Measurements from ENCODE around the gene SP140L. TPM values are rescaled to one million over a fixed set of nuclear protein-coding genes. Genes with fewer than 3 reads are reported as not detected.

Gene SP140L
- total RNA-seq, 2 donors from 2014 or later, result 0.82 to 2.9 TPM

GRCh38 chr2:230317366-230317765 is 9.6 kb upstream of the SP140L start:
- H3K36me3 Mint-ChIP-seq (ENCODE audit: low read depth), result peaks cover 1% of the 10 kb centered on the region
- WGBS, 2 experiments (ENCODE audit: insufficient coverage in 1 of 2, insufficient read length in 1 of 2), result 80 to 100% methylated on average over 1 to 3 of the region's 3 CpGs
- no peak overlapping the region for H3K4me3 Mint-ChIP-seq
- no peaks in the 10 kb centered on the region for H3K4me1 ChIP-seq (ENCODE audit: control insufficient read depth, insufficient read depth, low read length)
- peaks cover 7% of the 10 kb centered on the region for H3K9me3 ChIP-seq (ENCODE audit: control insufficient read depth, low read length)
- DNase-seq, result peak; percentile 37
- H3K9me3 Mint-ChIP-seq, result peaks cover 19% of the 10 kb centered on the region
- TF ChIP-seq CTCF (conservative IDR thresholded peaks at IDR 0.05), result no peak
- H3K4me3 ChIP-seq (ENCODE audit: low read length), result no peak overlapping the region
- no peaks in the 10 kb centered on the region for H3K27me3 ChIP-seq (ENCODE audit: control insufficient read depth, insufficient read depth, low read length, poor library complexity, severe bottlenecking)
- H3K27me3 Mint-ChIP-seq (ENCODE audit: insufficient read depth), result no peaks in the 10 kb centered on the region
- H3K36me3 ChIP-seq (ENCODE audit: control insufficient read depth, insufficient read depth, low read length), result no peaks in the 10 kb centered on the region
- H3K27ac Mint-ChIP-seq, result no peak overlapping the region
- H3K4me1 Mint-ChIP-seq, result no peaks in the 10 kb centered on the region
- H3K27ac ChIP-seq (ENCODE audit: low read depth, low read length), result no peak overlapping the region
- H3K9ac ChIP-seq (ENCODE audit: extremely low read depth, low read length, poor library complexity, severe bottlenecking), result no peak overlapping the region

- Histone ChIP-seq H3K27ac (ENCODE audit: low read depth, low read length) (no peak overlapping the region), H3K9me3 (ENCODE audit: control insufficient read depth, low read length) (peaks cover 14% of the 10 kb centered on the region), H3K4me1 (ENCODE audit: control insufficient read depth, insufficient read depth, low read length) (no peaks in the 10 kb centered on the region), H3K9ac (ENCODE audit: extremely low read depth, low read length, poor library complexity, severe bottlenecking) (no peak overlapping the region), H3K27me3 (ENCODE audit: control insufficient read depth, insufficient read depth, low read length, poor library complexity, severe bottlenecking) (no peaks in the 10 kb centered on the region), H3K4me3 (ENCODE audit: low read length) (no peak overlapping the region), H3K36me3 (ENCODE audit: control insufficient read depth, insufficient read depth, low read length) (no peaks in the 10 kb centered on the region)
- Mint-ChIP-seq H3K27me3 (ENCODE audit: insufficient read depth) (no peaks in the 10 kb centered on the region), H3K4me3 (no peak overlapping the region), H3K4me1 (no peaks in the 10 kb centered on the region), H3K36me3 (ENCODE audit: low read depth) (peaks cover 4% of the 10 kb centered on the region), H3K9me3 (peaks cover 30% of the 10 kb centered on the region), H3K27ac (no peak overlapping the region)
- no peak for TF ChIP-seq CTCF (conservative IDR thresholded peaks at IDR 0.05)
- no peak for DNase-seq
- 67 to 69% methylated on average over 3 to 6 of the region's 6 CpGs for WGBS, 2 experiments (ENCODE audit: insufficient coverage in 1 of 2, insufficient read length in 1 of 2)
Observed at GRCh38 chr2:230318190-230319121, 8.5 kb upstream of the SP140L start.

- H3K27ac ChIP-seq (ENCODE audit: low read depth, low read length), result no peak overlapping the region
- Mint-ChIP-seq H3K4me1 (no peaks in the 10 kb centered on the region), H3K27ac (no peak overlapping the region), H3K9me3 (peaks cover 37% of the 10 kb centered on the region), H3K27me3 (ENCODE audit: insufficient read depth) (peaks cover 2% of the 10 kb centered on the region), H3K4me3 (no peak overlapping the region), H3K36me3 (ENCODE audit: low read depth) (peaks cover 4% of the 10 kb centered on the region)
- H3K4me1 ChIP-seq (ENCODE audit: control insufficient read depth, insufficient read depth, low read length), result no peaks in the 10 kb centered on the region
- H3K36me3 ChIP-seq (ENCODE audit: control insufficient read depth, insufficient read depth, low read length), result no peaks in the 10 kb centered on the region
- DNase-seq, result no peak
- H3K27me3 ChIP-seq (ENCODE audit: control insufficient read depth, insufficient read depth, low read length, poor library complexity, severe bottlenecking), result no peaks in the 10 kb centered on the region
- H3K9ac ChIP-seq (ENCODE audit: extremely low read depth, low read length, poor library complexity, severe bottlenecking), result no peak overlapping the region
- no peak overlapping the region for H3K4me3 ChIP-seq (ENCODE audit: low read length)
- 80 to 96% methylated on average over 1 to 5 of the region's 5 CpGs for WGBS, 2 experiments (ENCODE audit: insufficient coverage in 1 of 2, insufficient read length in 1 of 2)
- peaks cover 14% of the 10 kb centered on the region for H3K9me3 ChIP-seq (ENCODE audit: control insufficient read depth, low read length)
- no peak for TF ChIP-seq CTCF (conservative IDR thresholded peaks at IDR 0.05)
Observed at GRCh38 chr2:230319211-230319862, 7.7 kb upstream of the SP140L start.
